H1 (cell line): ENCODE results near the gene SMIM44. TPM values are rescaled to one million over a fixed set of nuclear protein-coding genes. Genes with fewer than 3 reads are reported as not detected.

ENCODE experiments used
- CTCF ChIA-PET: fragments of 300-600 bp; sonication (Branson Sonifier 250); formaldehyde crosslinking; loops from one replicate; lab custom pipeline; 2021; ENCODE audit not compliant: partially characterized antibody; lab: Charles Lee
- POLR2A ChIA-PET: fragments of 300-600 bp; sonication (Branson Sonifier 250); formaldehyde crosslinking; loops from one replicate; lab custom pipeline; 2021; ENCODE audit warnings: inconsistent platforms; ENCODE audit not compliant: partially characterized antibody; lab: Charles Lee
- DNase-seq, 2 experiments: peaks; one replicate each; pipeline versions ENCODE4 v3.0.0 to v3.0.0-alpha.2; 2010 to 2022; ENCODE audit warnings: low spot score in 2 of 2, low read depth in 1 of 2, mixed read lengths in 1 of 2
- FAIRE-seq: peaks from 2 replicates; lab custom pipeline; 2011; peaks lifted over from hg19 to GRCh38; lab: Jason Lieb, UNC
- H2AFZ ChIP-seq: 2 replicates; pipeline ENCODE4 v1.8.1; 2012; ENCODE audit warnings: low read length, inconsistent platforms
- H2AK5ac ChIP-seq: 2 replicates; pipeline ENCODE4 v1.6.1; 2013; ENCODE audit warnings: low read depth, low read length
- H2BK120ac ChIP-seq: replicated peaks from 2 replicates; pipeline ENCODE3; 2013; ENCODE audit warnings: low read depth, low read length, inconsistent platforms
- H2BK12ac ChIP-seq: 2 replicates; pipeline ENCODE4 v1.6.1; 2013; ENCODE audit warnings: low read depth, low read length
- H2BK15ac ChIP-seq: 2 replicates; pipeline ENCODE4 v1.6.1; 2013; ENCODE audit warnings: low read length
- H2BK20ac ChIP-seq: 2 replicates; pipeline ENCODE4 v1.6.1; 2013; ENCODE audit warnings: low read length
- H2BK5ac ChIP-seq: 2 replicates; pipeline ENCODE4 v1.6.1; 2013; ENCODE audit warnings: low read depth, low read length
- H3K14ac ChIP-seq: 2 replicates; pipeline ENCODE4 v1.6.1; 2013; ENCODE audit warnings: inconsistent platforms; ENCODE audit not compliant: insufficient read length
- H3K18ac ChIP-seq: 2 replicates; pipeline ENCODE4 v1.6.1; 2013; ENCODE audit warnings: low read length; ENCODE audit errors: extremely low read depth
- H3K23ac ChIP-seq: 2 replicates; pipeline ENCODE4 v1.6.1; 2013; ENCODE audit warnings: inconsistent platforms; ENCODE audit not compliant: insufficient read length
- H3K23me2 ChIP-seq: 2 replicates; pipeline ENCODE4 v1.6.1; 2013; ENCODE audit warnings: low read depth, low read length
- H3K27ac ChIP-seq: 2 replicates; pipeline ENCODE4 v1.6.1; 2011; ENCODE audit warnings: low read depth, low read length, inconsistent platforms
- H3K27me3 ChIP-seq, 4 experiments: replicated peaks in 1 of 4; 1 replicate in 1 of 4; 2 replicates in 3 of 4; pipeline versions ENCODE4 v1.6.1 to v1.8.1; 2011 to 2013; ENCODE audit warnings: low read length in 3 of 4, mild to moderate bottlenecking in 3 of 4, inconsistent platforms in 2 of 4, mixed read lengths in 2 of 4, moderate library complexity in 1 of 4; ENCODE audit not compliant: control insufficient read depth in 3 of 4, insufficient read depth in 3 of 4; ENCODE audit errors: extremely low read depth in 1 of 4
- H3K36me3 ChIP-seq, 4 experiments: 2 replicates each; pipeline versions ENCODE4 v1.6.1 to v1.8.1; 2011 to 2013; ENCODE audit warnings: mild to moderate bottlenecking in 4 of 4, low read length in 3 of 4, moderate library complexity in 2 of 4, control low read depth in 1 of 4, inconsistent platforms in 1 of 4; ENCODE audit not compliant: insufficient read depth in 4 of 4, control insufficient read depth in 2 of 4
- H3K4ac ChIP-seq: replicated peaks from 2 replicates; pipeline ENCODE3; 2013; ENCODE audit warnings: low read length, low read depth, mixed read lengths, inconsistent platforms; ENCODE audit not compliant: insufficient read length
- H3K4me1 ChIP-seq, 4 experiments: replicated peaks in 1 of 4; 1 replicate in 1 of 4; 2 replicates in 3 of 4; pipeline versions ENCODE4 v1.6.1 to v1.8.1; 2011 to 2013; ENCODE audit warnings: low read length in 3 of 4, inconsistent platforms in 2 of 4, mixed read lengths in 1 of 4; ENCODE audit not compliant: insufficient read depth in 4 of 4, control insufficient read depth in 3 of 4
- H3K4me2 ChIP-seq, 2 experiments: 2 replicates each; pipeline versions ENCODE4 v1.6.1 to v1.8.1; 2011 to 2013; ENCODE audit warnings: low read depth in 2 of 2, low read length in 2 of 2, control low read depth in 1 of 2, inconsistent platforms in 1 of 2, mild to moderate bottlenecking in 1 of 2; ENCODE audit not compliant: insufficient read depth in 1 of 2
- H3K4me3 ChIP-seq, 4 experiments: fragments of 200-600, 300-600 bp in 1 of 4; sonication (generic), shearing (Covaris generic), sonication (Bioruptor Twin) in 1 of 4; 2 replicates each; pipeline versions ENCODE4 v1.5.1 to v1.8.1; 2011 to 2016; ENCODE audit warnings: low read length in 4 of 4, low read depth in 3 of 4, control low read depth in 2 of 4, inconsistent platforms in 2 of 4, mild to moderate bottlenecking in 2 of 4, mixed read lengths in 1 of 4, moderate library complexity in 1 of 4; ENCODE audit not compliant: insufficient read depth in 2 of 4; ENCODE audit errors: extremely low read depth in 1 of 4
- H3K56ac ChIP-seq: replicated peaks from 2 replicates; pipeline ENCODE3; 2013; ENCODE audit warnings: low read depth, mild to moderate bottlenecking, mixed read lengths, low read length, inconsistent platforms; ENCODE audit not compliant: insufficient read length
- H3K79me1 ChIP-seq: 2 replicates; pipeline ENCODE4 v1.6.1; 2013; ENCODE audit warnings: low read depth, low read length, control low read depth
- H3K79me2 ChIP-seq, 2 experiments: 2 replicates each; pipeline versions ENCODE4 v1.6.1 to v1.8.1; 2012 to 2013; ENCODE audit warnings: low read length in 2 of 2, mild to moderate bottlenecking in 2 of 2, inconsistent platforms in 1 of 2; ENCODE audit not compliant: insufficient read depth in 2 of 2, control insufficient read depth in 1 of 2
- H3K9ac ChIP-seq, 4 experiments: replicated peaks in 1 of 4; 1 replicate in 1 of 4; 2 replicates in 3 of 4; pipeline versions ENCODE4 v1.6.1 to v1.8.1; 2011 to 2013; ENCODE audit warnings: low read depth in 3 of 4, low read length in 3 of 4, control low read depth in 2 of 4, mild to moderate bottlenecking in 2 of 4, moderate library complexity in 2 of 4, inconsistent platforms in 1 of 4; ENCODE audit errors: extremely low read depth in 1 of 4
- H3K9me3 ChIP-seq, 2 experiments: 2 replicates each; pipeline versions ENCODE4 v1.6.1 to v1.8.1; 2012 to 2013; ENCODE audit warnings: mild to moderate bottlenecking in 2 of 2, moderate library complexity in 2 of 2, control low read depth in 1 of 2, inconsistent platforms in 1 of 2, low read depth in 1 of 2, low read length in 1 of 2, mixed read lengths in 1 of 2; ENCODE audit not compliant: insufficient read depth in 2 of 2
- H4K20me1 ChIP-seq, 2 experiments: replicated peaks in 1 of 2; 2 replicates each; pipeline versions ENCODE3 to v1.8.1; 2011 to 2013; ENCODE audit warnings: inconsistent platforms in 2 of 2, low read length in 2 of 2, mild to moderate bottlenecking in 1 of 2; ENCODE audit not compliant: insufficient read depth in 2 of 2, control insufficient read depth in 1 of 2
- H4K5ac ChIP-seq: 2 replicates; pipeline ENCODE4 v1.6.1; 2013; ENCODE audit warnings: low read length, low read depth, mixed read lengths, inconsistent platforms; ENCODE audit not compliant: insufficient read length
- H4K8ac ChIP-seq: 2 replicates; pipeline ENCODE4 v1.8.0; 2013; ENCODE audit warnings: mild to moderate bottlenecking, moderate library complexity, low read length, inconsistent platforms; ENCODE audit not compliant: insufficient read depth; ENCODE audit errors: extremely low read depth
- H4K91ac ChIP-seq: replicated peaks from 2 replicates; pipeline ENCODE3; 2013; ENCODE audit warnings: low read length, mixed read lengths, inconsistent platforms; ENCODE audit not compliant: insufficient read length
- CBX5 ChIP-seq: fragments of 300-800, 300-1000 bp; sonication (generic); IDR thresholded peaks from 2 replicates; pipeline ENCODE4 v1.7.1; 2016; ENCODE audit warnings: antibody characterized with exemption, low read length, low read depth
- CEBPB ChIP-seq: IDR thresholded peaks from 2 replicates; pipeline ENCODE4 v1.6.1; 2012; ENCODE audit warnings: low read depth, low read length
- CREB1 ChIP-seq: IDR thresholded peaks from 2 replicates; pipeline ENCODE4 v1.6.1; 2012; ENCODE audit warnings: inconsistent platforms
- KDM1A ChIP-seq: fragments of 200-600, 300-600 bp; sonication (generic); IDR thresholded peaks from 2 replicates; pipeline ENCODE4 v1.7.1; 2016; ENCODE audit warnings: mild to moderate bottlenecking, low read length, borderline replicate concordance
- KDM4A ChIP-seq: IDR thresholded peaks from one replicate; pipeline ENCODE4 v1.7.1; 2012; ENCODE audit warnings: low read depth, mild to moderate bottlenecking, moderate library complexity, low read length, inconsistent platforms; ENCODE audit not compliant: severe bottlenecking
- KDM5A ChIP-seq: fragments of 200-600 bp; IDR thresholded peaks from 2 replicates; pipeline ENCODE4 v1.7.1; 2012; ENCODE audit warnings: mild to moderate bottlenecking, low read length, inconsistent platforms, mixed read lengths
- NANOG ChIP-seq: IDR thresholded peaks from 2 replicates; pipeline ENCODE4 v1.6.1; 2011; ENCODE audit warnings: low read length, low read depth, mild to moderate bottlenecking, inconsistent platforms; ENCODE audit not compliant: insufficient read depth, poor library complexity, severe bottlenecking
- POLR2A ChIP-seq, 2 experiments: IDR thresholded peaks; 1 replicate in 1 of 2; 2 replicates in 1 of 2; pipeline ENCODE4 v1.6.1; 2011; ENCODE audit warnings: low read depth in 2 of 2, low read length in 2 of 2, mild to moderate bottlenecking in 2 of 2; ENCODE audit errors: control extremely low read depth in 1 of 2
- SIX5 ChIP-seq: IDR thresholded peaks from 2 replicates; pipeline ENCODE4 v1.6.1; 2011; ENCODE audit warnings: mild to moderate bottlenecking, low read depth, low read length
- SUZ12 ChIP-seq: fragments of 200-600 bp; sonication (generic); IDR thresholded peaks from 2 replicates; pipeline ENCODE4 v1.6.1; 2012; ENCODE audit warnings: mild to moderate bottlenecking, inconsistent platforms, low read length, moderate library complexity, mixed read lengths
- TBP ChIP-seq: IDR thresholded peaks from 2 replicates; pipeline ENCODE4 v1.6.1; 2011; ENCODE audit warnings: low read depth, low read length, improper control_type of control experiment
- TCF12 ChIP-seq: IDR thresholded peaks from 2 replicates; pipeline ENCODE4 v1.6.1; 2011; ENCODE audit warnings: low read depth, mild to moderate bottlenecking, low read length
- YY1 ChIP-seq: IDR thresholded peaks from 2 replicates; pipeline ENCODE4 v1.6.1; 2011; ENCODE audit warnings: low read depth, mild to moderate bottlenecking, low read length
- WGBS, 2 experiments: shearing (Covaris generic) in 1 of 2; methylation state at CpG; one replicate each; pipeline versions ENCODE4 v1.1.6 to v1.1.7; 2013 to 2015; ENCODE audit warnings: low lambda C conversion rate in 2 of 2, mixed read lengths in 2 of 2, inconsistent platforms in 1 of 2, low coverage in 1 of 2, missing lambda C conversion rate in 1 of 2; ENCODE audit not compliant: insufficient replicate concordance in 2 of 2, insufficient coverage in 1 of 2, insufficient read length in 1 of 2; ENCODE audit errors: extremely low coverage in 1 of 2, missing lambda C conversion rate in 1 of 2; 5-methylcytosine and 5-hydroxymethylcytosine counted together
- polyA plus RNA-seq, 7 experiments: library from polyadenylated mRNA; depleted of rRNA in 3 of 7; stranded (reverse) in 5 of 7; unstranded in 2 of 7; fragments of >200 nt in 5 of 7; fragments of 200-250 nt in 2 of 7; gene quantifications; 1 replicate in 5 of 7; 2 replicates in 1 of 7; 4 replicates in 1 of 7; pipeline versions ENCODE4 v1.2.1 to v1.2.3, GENCODE V29; 2011 to 2013; ENCODE audit warnings: missing spikeins in 2 of 7, mixed read lengths in 2 of 7
- total RNA-seq: library from RNA; stranded (reverse); fragmentation: NEBNext Ultra II Directional; extraction: Animal tissue kit (Norgen Biotek cat#: 25700); gene quantifications from 2 replicates; pipeline ENCODE4 v1.2.1, GENCODE V29; 2021

Gene SMIM44
- total and polyA plus RNA-seq, 2 of the 8 experiments (the other 6 are each of a cell fraction or from before 2014, with no cell fraction given) = not detected

DNA sequence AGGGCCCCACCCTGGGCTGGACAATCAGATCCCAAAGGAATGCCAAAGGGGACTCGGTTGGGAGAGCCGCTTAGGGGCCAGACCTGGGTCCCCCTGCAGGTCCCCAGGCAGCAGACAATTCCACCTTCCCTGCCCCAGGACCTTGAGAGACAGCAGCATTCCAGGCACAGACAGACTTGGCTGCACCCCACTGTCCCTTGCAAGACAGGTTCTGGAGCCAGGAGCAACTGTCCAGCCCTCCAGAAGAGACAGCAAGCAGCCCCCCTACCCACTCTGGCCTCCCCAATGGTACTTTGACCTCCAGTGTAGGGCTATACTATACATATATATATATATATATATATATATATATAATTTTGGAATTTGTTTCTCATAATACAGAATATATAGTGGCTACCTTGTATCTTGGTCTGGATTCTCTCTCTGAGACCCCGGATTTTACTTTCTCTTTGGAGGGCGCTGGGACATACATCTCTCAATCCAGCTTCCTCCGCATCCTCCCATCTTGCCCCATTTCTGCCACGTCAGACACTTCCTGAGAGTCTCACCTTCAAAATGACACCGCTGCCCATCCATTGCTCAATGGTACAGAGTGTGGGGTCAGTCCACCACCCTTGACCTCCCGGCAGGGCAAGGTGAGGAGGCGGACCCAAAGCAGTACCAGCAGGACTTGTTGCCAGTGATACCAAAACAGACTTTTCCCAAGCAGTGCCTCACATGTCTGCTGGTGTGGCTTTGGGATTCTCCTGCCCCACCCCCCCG is 15.6 kb downstream of the SMIM44 start:
- Histone ChIP-seq H3K9me3 (peaks cover 6 to 10% of the 10 kb centered on the region in 2 experiments; a peak in 3 of 4 replicates), H3K4me3 (no peak overlapping the region), H3K4me2 (no peak overlapping the region), H3K23ac (no peak overlapping the region), H3K27me3 (peaks cover 15 to 48% (median 37%) of the 10 kb centered on the region in 4 experiments), H4K5ac (no peak overlapping the region), H2BK120ac (no peak overlapping the region), H3K79me1 (no peaks in the 10 kb centered on the region), H3K27ac (no peak overlapping the region), H4K8ac (no peak overlapping the region), H3K56ac (no peak overlapping the region), H3K4ac (no peak overlapping the region), H3K14ac (no peak overlapping the region), H2BK15ac (no peak overlapping the region), H2BK5ac (no peak overlapping the region), H4K20me1 (peaks cover 0 to under 1% of the 10 kb centered on the region in 2 experiments), H3K4me1 (peaks cover 0 to 5% (median 2%) of the 10 kb centered on the region in 4 experiments; a peak in 4 of 7 replicates), H2AK5ac (no peak overlapping the region), H2BK20ac (no peak overlapping the region), H2BK12ac (no peak overlapping the region), H3K23me2 (peaks cover 5% of the 10 kb centered on the region; the same call in 1 of the 2 replicates), H3K79me2 (no peaks in the 10 kb centered on the region), H4K91ac (no peak overlapping the region), H3K18ac (no peak overlapping the region), H3K36me3 (no peaks in the 10 kb centered on the region; a peak in 1 of 8 replicates), H2AFZ (no peak overlapping the region), H3K9ac (no peak overlapping the region)
- CTCF ChIA-PET = interaction anchor here (3.9 kb wide), 1 partner anchor 141 kb away, joined by 27 read pairs; no protein-coding TSS in a partner anchor
- DNase-seq (no peak), FAIRE-seq (no peak)
- TF ChIP-seq CBX5 (no peak), CREB1 (no peak), KDM4A (no peak), NANOG (no peak), KDM5A (no peak), KDM1A (no peak), YY1 (no peak), TCF12 (no peak), SIX5 (no peak), TBP (no peak), POLR2A (IDR thresholded peaks at IDR 0.05; ENCODE audit: control extremely low read depth in 1 of 2, low read depth in 2 of 2, low read length in 2 of 2) (no peak), CEBPB (no peak), SUZ12 (no peak)
- POLR2A ChIA-PET = no interaction called here
- WGBS, 2 experiments = 81% methylated on average over 10 of the region's 10 CpGs; no CpG with 5 or more reads in 1 of the 2 experiments
